Inflammatory macrophage treated with lipopolysaccharide for 4 hours (primary cell): ENCODE measurements around the gene CGREF1.

Experiments
- DNase-seq: peaks from one replicate; pipeline ENCODE4 v3.0.0-alpha.2; 2020

Gene CGREF1

DNA sequence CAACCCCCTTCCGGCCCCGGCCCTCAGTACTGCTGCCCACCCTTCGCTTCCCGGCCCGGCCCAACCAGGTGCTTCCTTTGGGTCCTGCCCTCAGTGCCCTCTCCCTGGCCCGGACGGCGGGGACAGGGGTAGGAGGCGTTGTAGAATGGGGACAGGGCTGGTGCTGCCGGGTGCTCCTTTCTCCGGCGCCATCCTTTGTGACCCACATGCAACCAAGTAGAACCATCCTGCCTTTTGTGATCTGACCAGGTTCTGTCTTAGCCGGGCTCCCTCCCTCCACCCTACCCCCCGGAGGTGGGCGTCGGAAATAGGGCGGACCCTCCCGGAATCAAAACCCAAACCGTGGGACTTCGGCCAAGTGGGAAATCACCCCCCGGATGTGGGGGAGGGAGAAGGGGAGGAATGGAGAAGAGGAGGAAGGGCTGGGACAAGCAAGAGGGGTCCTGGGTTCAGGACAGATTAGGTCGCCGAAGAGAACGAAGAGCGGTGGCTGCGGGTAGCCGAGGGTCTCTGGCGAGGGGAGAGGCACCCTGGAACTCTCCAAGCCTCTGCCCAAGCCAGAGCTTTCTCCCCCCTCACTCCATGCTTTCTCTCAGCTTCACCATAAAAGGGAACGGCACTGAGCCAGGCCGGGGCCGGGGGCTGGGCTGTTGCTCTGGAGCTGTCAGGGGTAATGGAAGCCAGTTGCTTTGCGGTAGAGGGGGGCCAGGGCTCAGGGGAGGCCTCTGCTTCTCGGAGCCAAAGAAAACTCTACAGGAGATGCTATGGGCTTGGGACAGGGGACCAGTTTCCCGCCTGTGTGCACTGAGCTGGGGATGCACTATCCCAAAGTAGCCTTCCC, 46.7 kb downstream of the CGREF1 start:
- peak; percentile 17 for DNase-seq

DNA sequence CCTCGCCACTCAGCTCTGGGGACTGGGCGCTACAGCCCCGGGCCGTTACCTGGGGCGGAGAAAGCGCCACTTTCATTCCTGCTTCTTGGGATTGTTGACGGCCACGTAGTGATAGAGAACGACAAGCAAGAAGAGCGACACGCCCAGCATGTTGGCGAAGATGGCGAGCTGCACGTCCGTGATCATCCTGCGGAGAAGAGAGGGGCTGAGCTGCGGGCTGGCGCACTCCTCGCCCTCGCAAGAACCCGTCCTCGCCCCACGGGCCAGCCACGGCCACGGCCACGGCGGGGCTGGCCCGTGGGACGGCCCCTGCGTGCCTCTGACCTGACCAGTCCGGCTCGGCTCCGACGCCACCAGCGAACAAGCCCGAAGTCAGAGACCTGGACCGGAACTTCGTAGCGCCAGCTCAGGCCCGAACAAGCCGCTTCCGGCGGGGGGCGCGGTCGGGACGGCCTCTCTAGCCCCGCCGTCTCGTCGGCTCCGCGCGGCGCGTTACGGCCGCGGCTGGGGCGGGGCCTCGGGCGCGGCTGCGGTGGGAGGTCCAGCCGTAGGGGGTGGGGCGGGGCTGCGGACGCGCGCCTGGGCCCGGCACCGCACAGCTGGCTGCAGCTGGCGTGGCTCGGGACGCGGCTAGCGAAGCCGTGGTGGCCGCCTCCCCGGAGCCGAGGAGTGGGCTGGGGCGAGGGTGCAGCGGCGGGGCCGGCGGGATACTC, 47.5 kb downstream of the CGREF1 start, which contains the start of gene OST4:
TSS of gene OST4 (minus strand) at position 378 of the 713 bp plus-strand sequence.
- DNase-seq = peak; percentile 95

DNA sequence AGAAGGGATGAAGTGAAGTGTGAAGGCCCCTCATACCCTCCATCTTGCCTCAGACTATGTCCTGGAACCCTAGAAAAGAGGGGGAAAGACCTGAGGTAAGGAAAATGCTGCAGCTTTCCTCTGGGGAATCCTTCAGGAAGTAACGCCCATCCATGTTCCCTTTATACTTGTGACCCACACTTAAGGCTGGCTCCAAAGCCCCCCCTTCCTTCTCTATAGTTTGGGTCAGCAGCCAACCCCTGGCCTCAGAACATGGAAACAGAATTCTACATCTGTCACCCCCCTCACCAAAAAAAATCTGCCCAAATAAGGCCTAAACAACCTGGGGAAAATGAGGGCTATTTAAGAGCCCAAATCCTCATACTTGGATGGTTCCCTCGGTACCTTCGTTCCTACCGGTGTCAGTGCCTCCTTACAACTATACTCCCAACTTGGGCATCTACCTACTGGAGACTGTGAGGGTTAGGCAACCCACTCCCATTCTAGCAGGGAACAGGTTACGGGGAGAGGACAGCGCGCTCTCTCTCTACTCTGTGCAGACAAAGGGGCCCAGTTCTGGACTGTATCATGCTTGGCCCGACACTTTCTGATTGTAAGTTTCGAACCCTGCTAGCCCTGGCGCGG, 48.2 kb downstream of the CGREF1 start:
- DNase-seq = no peak

DNA sequence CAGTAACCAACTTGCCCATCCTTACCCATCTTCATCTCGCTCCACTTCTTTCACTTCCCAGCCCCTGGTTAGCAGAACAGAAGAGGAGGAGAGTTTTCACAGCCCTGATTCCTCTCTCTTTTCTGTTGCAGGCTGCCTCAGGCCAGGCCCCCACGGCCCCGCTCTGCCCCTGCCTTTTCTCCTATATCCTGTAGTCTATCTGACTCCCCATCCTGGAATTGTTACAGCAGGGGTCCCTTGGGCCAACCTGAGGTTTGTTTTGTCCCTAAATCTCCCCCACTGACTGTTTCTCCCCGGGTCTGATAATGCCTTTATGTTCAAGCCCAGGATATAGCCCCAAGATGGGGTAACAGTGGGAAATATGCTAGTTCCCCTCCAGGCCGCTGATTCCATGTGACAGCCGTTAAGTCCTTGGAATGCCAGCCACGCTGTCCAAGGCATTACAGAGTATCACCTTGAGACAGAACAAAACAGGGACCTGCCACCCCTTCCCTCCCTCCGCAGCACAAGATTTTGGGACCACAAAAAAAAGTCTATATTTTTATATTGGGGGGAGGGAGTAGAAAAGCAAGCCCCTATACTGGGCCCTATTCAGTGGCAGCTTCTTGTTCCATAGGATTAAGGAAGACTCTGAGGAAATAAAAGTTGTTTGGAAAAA, 48.8 kb downstream of the CGREF1 start:
- DNase-seq = no peak

DNA sequence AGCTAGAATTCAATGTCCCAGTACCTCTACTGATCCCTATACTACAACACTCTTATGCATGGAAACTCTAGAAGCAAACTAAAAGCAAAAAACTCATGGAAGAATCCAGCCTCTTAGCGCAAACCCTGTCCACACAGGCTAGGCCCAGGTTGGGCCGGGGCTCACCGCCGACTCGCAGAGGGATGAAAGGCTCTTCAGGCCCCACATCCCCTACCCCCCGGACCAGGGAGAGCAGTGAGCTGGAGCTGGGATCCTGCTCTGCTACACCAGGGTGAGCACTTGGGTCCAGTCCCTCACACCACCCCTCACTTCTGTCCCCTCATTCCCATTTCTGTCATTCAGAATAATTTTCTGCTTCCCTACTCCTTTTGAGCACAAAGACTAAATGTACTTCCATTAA, 49.5 kb downstream of the CGREF1 start:
- no peak for DNase-seq

DNA sequence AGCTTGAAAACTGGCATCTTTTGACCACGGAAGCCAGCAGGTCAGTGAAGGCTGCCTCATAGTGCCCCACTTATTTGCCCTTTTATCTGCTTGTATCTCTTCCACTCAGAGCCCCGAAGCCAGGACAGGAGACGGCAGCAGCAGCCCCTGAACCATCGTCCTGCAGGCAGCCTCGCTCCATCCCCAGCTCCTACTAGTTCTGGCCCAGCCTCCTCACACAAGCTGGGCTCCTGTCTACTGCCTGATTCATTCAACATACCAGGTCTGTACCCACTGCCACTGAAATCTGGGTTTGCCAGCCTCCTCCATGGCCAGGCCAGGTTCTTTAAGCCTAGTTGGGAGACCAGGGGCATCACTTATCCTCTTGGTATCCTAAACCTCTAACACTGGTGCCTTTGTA, 51.5 kb downstream of the CGREF1 start:
- no peak for DNase-seq

DNA sequence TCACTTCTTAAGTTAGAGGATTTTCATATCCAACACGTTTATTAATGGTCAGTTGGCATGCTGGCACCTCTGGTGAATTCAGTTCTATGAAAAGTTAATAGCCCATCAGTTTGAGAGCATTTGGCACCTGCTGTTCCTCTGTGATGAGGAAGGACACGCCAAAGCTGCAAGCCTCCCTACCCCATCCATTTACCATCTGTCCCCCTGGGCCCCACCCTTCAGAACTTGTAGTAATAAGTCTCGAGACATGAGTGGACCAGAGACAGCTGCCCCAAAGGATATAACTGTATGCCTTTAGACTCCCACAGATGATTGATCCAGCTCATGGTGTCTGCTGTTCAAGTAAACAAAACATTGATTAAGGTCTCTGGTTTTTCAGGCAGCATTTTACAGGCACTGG, 53.8 kb downstream of the CGREF1 start:
- no peak for DNase-seq

DNA sequence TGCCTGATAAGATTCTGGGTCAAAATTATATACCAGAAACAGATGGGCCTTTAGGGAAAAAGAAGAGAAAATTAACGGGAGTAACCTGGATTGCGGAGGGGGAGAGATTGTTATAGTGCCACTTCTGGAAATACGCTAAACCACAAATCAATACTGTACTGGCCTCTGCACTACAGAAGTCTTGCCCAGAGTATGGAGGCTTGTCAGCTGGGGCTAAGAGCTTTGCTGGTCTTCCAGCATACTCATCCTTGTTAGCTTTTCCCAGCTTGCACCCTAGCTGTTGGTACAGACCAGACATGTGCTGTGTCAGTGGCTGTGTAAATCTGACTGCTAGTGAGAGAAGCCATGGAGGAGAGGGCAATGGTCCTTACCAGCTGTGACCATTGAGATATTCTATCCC, 58.6 kb downstream of the CGREF1 start:
- no peak for DNase-seq

DNA sequence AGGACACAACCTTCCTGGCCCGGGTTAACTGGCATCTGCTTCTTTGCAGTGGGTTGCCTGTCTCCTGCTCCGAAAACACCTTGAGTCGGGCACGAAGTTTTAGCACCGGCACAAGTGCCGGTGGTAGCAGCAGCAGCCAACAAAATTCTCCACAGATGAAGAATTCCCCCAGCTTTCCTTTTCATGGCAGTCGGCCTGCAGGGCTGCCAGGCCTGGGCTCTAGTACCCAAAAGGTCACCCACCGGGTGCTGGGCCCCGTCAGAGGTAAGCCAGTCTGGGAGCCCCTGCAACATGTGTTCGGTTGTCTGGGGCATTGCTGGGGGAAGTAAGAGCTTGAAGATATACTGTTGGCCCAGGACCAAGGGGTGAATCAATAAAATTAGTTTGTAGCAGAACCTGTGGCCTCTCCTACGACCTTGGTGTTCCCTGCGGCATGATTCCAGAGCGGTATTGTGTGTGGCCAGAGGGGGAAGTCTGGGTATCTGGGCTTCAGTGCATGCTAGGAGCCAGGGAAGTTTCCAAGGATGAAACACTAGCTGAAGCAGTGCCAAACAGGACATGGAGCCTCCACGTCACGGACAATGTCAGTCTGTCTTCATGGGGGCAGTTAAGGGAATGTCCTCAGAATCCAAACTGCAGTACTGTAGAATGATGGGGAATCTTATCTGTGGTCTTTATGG, 59.6 kb downstream of the CGREF1 start:
- DNase-seq = no peak

DNA sequence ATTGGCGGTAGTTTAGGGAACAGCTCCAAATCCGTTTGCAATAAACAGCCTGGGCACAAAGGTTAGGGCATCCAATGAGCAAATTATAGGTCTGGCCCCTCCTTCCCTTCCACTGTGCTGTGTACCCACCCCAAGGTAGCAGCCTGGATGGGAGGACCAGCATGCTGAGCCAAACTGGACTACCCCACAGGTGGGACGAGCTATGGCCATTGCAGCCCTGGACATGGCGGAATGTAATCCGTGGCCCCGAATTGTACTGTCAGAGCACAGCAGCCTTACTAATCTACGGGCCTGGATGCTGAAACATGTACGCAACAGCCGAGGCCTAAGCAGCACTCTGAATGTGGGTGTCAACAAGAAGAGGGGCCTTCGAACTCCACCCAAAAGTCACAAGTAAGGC, 60.7 kb downstream of the CGREF1 start:
- DNase-seq = no peak

DNA sequence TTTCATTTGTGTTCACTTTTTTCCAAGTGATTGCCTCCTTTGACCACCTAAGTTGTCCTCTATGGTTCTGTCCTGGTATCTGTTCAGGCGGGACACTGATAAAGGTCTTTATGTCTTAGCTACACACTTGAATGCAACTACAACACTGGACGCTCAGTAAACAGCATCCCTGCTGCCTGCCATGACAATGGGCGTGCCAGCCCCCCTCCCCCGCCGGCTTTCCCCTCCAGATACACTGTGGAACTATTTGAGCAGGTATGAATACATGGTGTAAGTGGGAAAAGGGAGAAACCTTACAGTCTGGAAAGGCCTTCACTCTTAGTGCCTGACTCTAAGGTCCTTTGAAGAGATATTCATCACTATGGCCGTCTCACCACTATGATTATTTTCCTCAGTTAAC, 61.7 kb downstream of the CGREF1 start:
- no peak for DNase-seq

DNA sequence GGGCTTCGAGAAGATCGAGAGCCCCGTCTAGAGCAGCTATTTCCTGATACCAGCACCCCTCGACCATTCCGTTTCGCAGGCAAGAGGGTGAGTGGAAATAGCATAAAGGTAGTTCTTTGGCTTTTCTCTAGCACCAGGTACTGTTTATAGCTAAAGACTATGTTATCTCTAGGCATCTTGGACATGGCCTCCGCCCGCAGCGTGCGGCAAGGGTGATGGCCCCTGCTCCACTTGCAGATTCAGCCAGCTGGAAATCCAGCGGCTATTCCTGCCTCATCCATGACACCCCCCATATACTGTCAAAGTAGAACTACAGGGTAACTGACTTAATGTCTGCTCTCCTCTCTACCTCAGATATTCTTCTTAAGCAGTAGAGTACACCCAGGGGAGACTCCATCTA, 64.2 kb downstream of the CGREF1 start:
- no peak for DNase-seq

DNA sequence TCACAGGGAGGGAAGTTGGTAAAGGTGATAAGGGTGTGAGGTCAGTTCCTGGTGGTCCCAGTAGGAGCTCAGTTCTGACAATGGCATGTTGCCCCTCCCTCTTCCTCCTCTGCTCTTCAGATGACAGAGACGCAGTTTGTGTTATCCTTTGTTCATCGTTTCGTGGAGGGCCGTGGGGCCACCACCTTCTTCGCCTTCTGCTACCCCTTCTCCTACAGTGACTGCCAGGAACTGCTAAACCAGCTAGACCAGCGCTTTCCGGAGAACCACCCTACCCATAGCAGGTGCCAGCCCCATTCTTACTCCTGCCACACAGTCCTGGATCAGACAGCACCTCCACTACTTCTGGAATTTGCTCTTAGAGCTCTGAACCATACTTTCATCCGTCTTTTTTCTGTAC, 65.2 kb downstream of the CGREF1 start:
- DNase-seq = no peak

DNA sequence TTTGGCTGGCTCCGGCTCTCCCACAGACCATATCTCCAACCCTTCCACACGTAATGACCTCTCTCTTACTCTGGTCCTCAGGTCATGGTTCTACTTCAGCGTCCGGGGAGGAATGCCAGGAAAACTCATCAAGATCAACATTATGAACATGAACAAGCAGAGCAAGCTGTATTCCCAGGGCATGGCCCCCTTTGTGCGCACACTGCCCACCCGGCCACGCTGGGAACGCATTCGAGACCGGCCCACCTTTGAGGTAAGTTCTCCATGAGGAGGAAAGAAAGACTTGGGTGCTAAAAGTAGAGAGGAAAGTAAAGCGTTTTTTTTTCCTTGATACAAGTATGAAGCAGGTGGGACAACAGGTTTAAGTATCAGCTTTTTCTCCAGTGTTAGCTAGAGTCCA, 65.6 kb downstream of the CGREF1 start:
- DNase-seq = no peak

DNA sequence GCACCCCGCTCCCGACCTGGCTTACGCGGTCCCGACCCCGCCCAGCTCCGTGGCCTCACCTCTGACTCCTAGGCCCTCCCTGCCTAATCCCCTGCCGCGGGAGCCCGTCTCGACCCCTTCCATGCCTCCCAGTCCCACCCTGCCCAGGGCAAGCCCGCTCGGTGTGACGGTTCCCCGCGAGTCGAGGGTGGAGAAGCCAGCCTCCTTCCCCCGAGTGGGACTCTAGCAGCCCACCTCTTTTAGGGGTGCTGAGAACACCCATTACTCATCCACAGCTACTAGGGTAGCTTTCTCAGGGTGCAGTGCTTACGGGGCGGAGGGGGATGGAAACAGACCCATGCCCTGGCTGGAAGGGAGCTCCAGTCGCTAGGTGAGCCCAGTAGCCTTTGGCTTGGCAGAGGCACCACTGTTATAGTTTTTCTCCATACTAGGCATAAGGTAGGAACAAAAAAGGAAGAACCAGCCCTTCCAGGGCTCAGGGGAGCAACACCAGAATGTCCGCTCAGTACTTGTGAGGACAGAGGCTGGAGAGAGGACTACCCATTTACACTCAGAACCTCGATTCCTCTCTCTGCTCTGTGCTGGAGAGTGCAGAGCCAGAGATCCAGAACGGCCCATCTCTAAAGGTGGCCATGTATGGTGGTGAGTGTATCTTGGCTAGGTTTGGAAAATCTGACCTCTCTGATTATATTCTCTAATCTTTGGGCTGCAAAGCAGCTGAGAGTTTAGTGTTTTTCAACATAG, 66.9 kb downstream of the CGREF1 start:
- DNase-seq = no peak

DNA sequence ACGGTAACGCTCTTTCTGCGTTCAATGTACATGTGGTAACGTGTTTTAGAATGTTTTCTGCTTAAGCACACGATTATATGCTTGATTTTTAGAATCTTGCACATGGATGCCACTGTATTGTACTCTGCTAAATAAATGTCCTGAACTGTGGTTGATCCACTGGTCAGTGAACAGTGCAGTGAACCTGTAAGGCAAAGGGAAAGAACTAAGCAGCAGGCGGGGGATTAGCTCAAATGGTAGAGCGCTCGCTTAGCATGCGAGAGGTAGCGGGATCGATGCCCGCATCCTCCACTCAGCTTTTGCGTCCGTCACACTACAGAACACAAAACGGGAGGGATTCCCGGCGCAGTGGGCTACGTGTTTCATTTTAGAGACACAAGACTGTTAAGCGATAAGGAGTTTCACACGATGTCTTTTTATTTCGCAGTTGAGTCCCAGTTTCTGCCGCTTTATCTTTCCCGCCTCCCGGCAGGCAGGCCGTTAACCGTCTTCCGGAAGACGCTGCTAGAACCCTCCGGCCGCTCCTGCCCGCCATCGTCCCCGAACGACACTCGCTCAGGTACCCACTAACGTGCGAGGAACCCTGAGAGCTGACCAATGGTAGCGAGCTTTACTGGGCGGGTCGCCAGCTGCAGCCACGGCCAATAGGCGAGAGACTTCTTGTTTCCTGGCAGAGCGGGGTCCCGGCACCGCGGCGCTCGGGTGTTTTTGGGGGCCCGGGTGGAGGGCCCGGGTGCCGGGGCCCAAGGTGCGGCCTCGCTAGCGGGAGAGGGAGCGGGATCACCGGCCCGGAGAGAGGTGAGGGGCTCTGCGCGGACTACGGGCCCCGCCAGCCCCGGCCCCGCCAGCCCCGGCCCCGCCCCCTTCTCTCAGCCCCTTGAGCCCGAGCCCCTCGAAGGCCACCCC, 67.7 kb downstream of the CGREF1 start, which contains the start of gene AGBL5:
TSS of gene AGBL5 (plus strand) at position 673 of the 906 bp plus-strand sequence. CDS start 1,291 bp downstream, outside the sequence.
- DNase-seq = peak; percentile 92
